ENCODE data around the gene MAPKBP1.

DNA sequence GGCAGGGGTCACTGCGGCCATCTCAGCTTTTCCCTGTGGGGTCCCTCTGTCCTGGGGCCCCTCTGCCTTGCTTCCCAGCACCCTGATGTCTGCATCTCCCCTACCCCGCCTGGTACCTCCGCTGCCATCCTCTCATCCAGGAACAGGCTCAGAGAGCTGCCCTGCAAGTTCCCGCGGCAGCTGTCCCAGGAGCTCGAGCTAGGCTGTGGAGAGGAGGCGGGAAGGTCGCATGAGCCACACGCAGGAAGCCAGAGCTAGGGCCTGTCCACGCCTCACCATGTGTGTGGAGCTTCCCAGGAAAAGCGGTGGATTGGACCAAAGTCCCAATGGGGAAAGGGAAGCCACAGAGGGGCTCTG is 76.9 kb downstream of the MAPKBP1 start:
- TF ChIP-seq FOXM1 (IDR thresholded peaks at IDR 0.05; ENCODE audit: borderline replicate concordance) (no peak), ELF4 (IDR thresholded peaks at IDR 0.05) (no peak), SP1 (IDR thresholded peaks at IDR 0.05) (no peak), SUZ12 (IDR thresholded peaks at IDR 0.05) (no peak), FOXA1 (IDR thresholded peaks at IDR 0.05) (no peak), FOXK2 (IDR thresholded peaks at IDR 0.05) (no peak), BHLHE40 (IDR thresholded peaks at IDR 0.05; ENCODE audit: borderline replicate concordance) (no peak)

Measured in HEK293T (cell line).